Right forelimb (tissue), 1 donor: ENCODE measurements around the gene DIP2A.

ENCODE experiments used
- DNase-seq: peaks from one replicate; pipeline ENCODE4 v3.0.0-alpha.2; 2018

Gene DIP2A, protein sequence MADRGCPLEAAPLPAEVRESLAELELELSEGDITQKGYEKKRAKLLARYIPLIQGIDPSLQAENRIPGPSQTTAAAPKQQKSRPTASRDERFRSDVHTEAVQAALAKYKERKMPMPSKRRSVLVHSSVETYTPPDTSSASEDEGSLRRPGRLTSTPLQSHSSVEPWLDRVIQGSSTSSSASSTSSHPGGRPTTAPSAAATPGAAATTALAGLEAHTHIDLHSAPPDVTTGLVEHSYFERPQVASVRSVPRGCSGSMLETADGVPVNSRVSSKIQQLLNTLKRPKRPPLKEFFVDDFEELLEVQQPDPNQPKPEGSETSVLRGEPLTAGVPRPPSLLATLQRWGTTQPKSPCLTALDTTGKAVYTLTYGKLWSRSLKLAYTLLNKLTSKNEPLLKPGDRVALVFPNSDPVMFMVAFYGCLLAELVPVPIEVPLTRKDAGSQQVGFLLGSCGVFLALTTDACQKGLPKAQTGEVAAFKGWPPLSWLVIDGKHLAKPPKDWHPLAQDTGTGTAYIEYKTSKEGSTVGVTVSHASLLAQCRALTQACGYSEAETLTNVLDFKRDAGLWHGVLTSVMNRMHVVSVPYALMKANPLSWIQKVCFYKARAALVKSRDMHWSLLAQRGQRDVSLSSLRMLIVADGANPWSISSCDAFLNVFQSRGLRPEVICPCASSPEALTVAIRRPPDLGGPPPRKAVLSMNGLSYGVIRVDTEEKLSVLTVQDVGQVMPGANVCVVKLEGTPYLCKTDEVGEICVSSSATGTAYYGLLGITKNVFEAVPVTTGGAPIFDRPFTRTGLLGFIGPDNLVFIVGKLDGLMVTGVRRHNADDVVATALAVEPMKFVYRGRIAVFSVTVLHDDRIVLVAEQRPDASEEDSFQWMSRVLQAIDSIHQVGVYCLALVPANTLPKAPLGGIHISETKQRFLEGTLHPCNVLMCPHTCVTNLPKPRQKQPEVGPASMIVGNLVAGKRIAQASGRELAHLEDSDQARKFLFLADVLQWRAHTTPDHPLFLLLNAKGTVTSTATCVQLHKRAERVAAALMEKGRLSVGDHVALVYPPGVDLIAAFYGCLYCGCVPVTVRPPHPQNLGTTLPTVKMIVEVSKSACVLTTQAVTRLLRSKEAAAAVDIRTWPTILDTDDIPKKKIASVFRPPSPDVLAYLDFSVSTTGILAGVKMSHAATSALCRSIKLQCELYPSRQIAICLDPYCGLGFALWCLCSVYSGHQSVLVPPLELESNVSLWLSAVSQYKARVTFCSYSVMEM (N-terminal part only)

DNA sequence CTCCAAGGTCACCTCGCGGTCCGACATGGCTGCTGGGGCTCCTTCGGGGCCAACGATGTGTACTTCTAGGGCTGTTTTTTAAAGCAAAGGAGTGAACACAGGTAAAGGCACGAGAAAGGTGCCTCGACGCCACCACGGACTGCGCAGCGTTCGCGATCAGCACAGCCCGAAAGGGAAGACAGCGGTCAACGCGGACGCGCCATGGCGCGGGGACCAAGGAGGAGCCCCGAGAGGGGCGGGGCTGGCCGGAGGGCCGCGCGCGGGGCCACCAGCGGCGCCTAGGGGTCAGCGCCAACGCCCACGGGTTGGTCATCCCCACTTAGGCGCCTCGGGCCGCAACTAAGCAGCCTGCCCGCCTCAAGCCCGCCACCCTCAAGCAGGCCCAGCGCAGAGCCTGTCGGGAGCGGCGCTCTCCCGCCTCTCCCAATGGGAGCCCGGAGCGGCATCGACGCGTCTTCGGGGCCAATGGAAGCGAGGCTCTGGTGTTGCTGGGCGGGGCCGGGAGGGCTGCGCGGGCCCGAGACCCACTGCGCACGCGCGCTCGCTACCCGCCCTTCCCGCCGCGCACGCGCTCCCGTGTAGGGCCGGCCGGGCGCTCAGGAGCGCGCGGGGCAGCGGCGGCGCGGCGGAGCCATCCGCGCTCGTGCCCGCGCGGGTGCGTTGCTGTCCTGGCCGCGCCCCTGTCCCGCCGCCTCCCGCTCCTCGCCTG, at the start of gene DIP2A:
TSS of gene DIP2A (plus strand) at position 577 of the 709 bp plus-strand sequence. CDS start 241 bp downstream, outside the sequence.
- DNase-seq, result peak; percentile 97

DNA sequence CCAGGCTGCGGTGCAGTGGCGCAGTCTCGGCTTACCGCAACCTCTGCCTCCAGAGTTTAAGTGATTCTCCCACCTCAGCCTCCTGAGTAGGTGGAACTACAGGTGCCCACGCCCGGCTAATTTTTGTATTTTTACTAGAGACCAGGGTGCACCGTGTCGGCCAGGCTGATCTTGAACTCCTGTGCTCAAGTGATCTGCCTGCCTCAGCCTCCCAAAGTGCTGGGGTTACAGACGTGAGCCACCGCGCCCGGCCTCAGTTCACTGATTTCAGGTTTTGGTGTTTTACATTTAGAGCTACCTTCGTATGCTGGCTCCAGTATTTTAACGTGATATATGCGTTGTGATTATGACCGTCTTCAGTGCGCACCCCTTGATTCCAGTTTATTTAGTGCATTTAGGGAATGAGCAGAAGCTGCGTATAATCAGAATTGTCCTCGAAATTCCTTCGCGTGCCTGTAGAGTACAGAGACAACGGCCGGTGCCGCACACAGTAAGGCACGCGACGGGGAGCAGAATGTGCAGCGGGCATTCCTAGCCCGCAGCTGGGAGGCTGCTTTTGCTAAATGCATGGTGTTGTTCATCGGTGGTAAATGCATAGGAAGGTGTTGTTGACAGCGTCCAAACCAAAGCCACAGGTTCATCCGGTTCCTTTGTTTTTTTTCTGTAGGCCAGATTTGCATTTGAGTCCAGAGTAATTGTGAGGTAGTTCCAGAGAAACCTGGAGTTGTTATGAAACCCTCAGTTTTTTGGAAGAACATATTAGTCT, 48.9 kb upstream of the DIP2A start:
- no peak for DNase-seq

DNA sequence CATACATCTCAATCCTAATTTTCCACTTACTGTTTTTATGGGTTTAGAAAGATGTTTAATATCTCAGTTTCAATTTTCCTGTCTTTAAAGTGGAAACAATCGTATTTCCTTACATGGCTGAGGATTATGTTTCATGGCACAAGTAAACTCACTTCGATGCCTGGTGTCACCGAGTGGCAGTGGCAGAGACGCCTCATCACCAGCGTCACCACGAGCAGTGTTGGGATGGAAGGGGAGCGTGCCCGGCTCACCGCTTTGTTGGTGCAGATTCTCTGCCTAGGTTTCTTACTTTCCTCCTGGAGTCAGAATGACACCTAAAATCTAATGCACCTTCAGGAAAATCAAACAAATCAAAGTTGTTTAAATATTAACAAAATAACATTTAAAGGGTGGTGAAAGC, 48.2 kb upstream of the DIP2A start:
- no peak for DNase-seq

DNA sequence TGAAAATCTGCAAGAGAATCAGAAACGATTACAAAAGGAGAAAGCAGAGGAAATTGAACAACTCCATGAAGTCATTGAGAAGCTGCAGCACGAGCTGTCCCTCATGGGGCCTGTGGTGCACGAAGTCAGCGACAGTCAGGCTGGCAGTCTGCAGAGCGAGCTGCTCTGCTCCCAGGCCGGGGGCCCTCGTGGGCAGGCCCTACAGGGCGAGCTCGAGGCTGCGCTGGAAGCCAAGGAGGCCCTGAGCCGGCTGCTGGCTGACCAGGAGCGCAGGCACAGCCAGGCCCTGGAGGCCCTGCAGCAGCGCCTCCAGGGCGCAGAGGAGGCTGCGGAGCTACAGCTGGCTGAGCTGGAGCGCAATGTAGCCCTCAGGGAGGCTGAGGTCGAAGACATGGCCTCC, 47.5 kb upstream of the DIP2A start:
- no peak for DNase-seq

DNA sequence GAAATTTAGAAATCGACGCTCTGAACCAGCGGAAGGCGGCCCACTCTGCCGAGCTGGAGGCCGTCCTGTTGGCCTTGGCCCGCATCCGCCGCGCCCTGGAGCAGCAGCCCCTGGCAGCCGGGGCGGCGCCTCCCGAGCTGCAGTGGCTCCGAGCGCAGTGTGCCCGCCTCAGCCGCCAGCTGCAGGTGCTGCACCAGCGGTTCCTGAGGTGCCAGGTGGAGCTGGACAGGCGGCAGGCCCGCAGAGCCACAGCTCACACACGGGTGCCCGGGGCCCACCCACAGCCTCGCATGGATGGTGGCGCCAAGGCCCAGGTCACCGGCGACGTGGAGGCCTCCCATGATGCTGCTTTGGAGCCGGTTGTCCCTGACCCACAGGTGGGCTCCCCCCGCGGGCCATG, 47.0 kb upstream of the DIP2A start:
- DNase-seq, result no peak

DNA sequence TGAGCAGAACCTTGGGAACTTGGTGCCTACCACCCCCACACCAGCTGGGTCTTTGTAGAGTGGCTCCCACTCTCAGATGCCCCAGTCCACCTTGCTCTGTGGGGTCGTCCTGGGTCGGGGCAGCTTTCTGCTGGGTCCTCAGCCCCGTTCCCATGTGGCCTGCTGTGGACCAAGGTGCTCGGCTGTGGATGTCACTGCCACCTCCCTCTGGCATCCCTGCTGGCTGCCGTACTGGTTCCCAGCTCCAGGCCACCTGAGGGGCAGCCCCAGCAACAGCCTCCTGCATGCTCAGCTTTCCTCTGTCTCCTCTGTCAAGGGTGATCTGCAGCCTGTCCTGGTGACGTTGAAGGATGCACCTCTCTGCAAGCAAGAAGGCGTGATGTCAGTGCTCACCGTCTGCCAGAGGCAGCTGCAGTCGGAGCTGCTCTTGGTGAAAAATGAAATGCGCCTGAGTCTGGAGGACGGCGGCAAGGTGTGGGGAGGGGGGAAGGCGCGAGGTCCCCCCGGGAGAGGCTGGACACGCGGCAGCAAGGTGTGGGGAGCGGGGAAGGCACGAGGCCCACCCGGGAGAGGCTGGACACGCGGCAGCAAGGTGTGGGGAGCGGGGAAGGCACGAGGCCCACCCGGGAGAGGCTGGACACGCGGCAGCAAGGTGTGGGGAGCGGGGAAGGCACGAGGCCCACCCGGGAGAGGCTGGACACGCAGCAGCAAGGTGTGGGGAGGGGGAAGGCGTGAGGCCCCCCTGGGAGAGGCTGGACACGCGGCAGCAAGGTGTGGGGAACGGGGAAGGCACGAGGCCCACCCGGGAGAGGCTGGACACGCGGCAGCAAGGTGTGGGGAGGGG, 45.9 kb upstream of the DIP2A start:
- DNase-seq, result no peak

DNA sequence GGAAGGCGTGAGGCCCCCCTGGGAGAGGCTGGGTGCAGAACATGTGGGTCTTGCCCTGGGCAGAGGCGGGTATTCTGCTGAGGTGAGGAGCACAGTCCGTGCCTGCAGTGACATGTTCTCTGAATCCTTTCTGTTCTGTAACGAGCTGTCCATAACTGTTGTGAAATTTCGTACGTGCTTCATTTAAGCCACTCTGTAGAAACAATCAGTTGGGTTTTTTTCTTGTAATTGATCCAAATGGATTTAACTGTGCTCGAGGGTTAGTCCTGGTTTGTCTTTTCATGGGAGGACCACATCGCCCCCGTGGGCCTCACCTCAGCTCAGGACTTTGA, 45.4 kb upstream of the DIP2A start:
- no peak for DNase-seq

DNA sequence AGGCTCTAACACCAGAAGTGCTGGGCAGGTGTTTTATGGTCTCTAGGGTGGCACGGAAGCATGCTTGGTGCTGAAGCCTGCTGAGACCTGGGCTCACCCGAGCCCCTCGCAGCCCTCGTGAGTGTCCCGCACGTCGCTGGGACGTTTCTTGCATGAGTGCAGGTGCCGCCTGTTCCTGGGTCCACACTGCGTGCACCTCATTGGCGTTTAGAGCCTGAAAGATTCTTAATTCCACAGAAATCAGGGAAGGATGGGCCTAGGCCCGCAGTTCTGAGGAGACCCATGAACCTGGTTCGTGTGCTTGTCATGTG, 43.8 kb upstream of the DIP2A start:
- no peak for DNase-seq

DNA sequence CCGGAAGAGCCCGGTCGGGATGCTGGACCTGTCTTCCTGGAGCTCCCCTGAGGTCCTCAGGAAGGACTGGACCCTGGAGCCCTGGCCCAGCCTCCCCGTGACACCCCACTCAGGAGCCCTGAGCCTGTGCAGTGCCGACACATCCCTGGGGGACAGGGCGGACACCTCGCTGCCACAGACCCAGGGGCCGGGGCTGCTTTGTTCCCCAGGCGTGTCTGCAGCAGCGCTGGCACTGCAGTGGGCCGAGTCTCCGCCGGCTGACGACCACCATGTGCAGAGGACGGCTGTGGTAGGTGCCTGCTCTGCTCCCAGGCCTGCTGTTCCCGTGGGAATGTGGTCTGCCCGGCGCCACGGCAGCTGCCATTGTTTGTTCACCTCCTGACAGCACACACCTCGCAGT, 42.1 kb upstream of the DIP2A start:
- no peak for DNase-seq

DNA sequence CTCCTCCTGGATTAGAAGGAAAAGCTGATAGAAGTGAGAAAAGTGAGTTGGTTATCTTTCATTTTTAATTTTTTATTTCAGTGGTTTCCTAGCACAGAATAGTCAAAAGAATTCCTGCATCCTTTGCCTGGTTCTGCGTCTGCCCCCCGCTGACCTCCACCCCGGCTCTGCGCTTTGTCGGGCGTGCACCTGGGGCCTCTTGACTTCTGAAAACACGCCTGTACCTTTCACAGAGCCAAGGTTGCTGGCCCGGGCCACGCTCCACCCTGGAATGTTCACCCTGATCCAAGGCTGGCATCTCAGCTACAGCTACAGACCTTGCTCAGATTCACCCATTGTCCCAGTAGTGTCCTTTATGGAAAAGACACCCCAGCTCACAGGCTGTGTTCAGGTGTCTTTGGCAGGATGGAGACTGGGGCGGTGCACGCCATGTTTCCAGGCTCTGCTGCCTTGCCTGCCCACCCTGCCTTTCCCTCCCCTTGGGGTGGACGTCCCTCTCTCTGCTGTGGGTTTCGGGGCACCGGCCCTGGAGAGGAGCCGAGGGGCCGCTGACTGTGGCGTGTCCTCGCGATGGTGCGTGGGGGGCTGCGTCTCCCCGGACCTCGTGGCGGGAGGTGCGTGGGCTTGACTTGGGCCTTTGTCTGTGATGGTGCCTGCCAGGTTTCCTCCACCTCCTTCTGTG, 40.3 kb upstream of the DIP2A start:
- no peak for DNase-seq

DNA sequence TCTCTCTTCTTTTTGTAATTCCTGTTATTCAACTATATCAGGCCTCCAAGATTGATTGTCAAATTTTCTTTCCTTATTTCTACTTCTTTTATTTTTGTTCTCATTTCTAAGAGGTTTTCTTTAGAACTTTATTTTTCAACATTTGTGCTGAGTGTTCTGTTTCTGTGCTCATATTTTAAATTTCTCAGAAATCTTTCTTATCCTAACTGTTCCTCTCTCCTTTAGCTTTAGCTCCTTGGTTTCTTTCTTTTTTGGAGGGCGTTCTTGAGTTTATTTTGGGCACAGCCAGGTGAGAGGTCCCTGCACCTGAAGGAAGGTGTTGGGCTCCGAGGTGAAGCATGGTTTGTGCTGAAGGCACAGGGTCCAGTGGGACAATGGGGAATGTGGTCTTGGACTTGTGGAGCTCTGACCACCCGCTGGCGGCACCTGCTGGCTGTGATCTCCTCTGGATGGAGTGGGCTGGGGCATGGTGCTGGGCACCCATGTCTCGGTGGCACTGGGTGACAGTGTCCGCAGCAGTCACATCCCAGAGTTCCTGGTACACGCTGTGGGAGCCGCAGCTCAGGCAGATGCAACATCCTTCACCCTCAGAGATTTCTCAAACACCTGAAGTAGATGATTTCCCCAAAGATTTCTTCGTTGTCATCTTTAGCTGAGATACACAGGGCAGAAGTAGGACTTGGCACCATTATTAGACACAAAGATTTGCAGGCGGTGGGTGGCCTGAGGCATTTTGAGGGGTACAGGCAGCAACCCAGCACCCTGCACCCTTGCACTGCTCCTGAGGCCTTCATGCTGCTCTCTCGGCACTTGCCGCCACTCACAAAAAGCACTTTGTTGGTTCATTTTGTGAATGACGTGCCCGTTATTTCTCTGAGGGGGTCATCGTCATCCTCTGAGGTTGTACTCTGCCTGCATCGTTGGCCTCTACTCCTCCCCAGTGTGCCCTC, 38.2 kb upstream of the DIP2A start:
- DNase-seq, result no peak

DNA sequence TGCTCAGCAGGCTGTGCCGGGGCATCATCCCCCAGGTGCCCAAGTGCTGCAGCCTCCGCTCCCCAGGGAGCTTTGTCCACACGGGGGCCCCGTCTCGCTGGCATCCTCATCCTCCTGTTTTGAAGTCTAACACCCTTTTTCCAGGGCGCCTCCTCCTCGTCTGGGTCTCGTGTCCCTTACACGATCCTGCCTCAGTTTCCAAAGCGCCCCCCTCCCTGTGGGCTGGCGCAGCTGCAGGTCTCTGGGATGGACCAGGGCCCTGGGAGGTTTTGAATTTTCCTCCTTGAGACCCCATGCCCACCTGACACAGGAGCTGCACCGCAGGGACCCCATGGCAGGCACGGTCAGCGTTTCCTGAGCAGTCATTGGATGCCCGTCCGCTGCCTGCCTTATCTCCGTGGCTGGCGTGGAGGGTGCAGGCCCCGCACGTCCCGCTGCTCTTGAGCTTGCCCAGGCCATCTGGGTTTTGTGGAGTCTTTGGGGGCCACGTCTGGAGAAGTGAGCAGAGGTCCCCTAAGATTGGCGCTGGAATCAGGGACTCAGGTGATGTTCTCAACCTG, 37.4 kb upstream of the DIP2A start:
- no peak for DNase-seq

DNA sequence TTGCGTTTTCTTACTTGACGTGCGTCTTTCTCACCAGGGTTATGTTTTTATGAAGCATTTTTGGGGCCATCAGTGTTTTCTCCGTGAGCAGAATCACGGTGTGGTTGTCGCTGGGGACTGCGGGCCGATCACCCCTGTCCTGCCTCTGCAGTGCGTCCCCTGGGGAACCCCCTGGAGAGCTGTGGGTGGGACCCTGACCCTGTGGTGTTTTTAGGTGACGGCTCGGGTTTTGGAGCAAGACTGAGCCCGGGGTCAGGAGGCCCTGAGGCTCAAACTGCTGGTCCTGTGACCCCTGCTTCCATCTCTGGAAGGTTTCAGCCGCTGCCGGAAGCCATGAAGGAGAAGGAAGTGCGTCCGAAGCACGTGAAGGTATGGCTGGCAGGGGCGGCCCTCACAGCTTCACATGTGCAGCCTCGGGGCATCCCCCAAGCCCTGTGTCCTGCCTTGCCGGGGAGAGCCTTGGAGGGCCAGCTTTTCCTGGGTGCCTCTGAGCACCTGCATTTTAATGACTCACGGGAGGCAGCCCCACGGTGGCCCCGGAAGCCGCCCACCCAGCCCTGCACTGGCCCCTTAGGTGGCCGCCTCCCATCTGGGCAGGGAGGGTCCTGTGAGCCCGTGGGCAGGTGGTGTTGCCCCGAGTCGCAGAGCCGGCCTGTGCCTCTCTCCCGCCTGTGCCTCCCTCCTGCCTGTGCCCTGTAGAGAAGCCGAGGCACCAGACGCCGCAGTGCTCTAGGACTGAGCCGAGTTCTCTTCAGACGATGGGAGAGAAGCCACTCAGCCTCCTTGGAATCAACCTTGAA, 36.7 kb upstream of the DIP2A start:
- DNase-seq, result no peak

DNA sequence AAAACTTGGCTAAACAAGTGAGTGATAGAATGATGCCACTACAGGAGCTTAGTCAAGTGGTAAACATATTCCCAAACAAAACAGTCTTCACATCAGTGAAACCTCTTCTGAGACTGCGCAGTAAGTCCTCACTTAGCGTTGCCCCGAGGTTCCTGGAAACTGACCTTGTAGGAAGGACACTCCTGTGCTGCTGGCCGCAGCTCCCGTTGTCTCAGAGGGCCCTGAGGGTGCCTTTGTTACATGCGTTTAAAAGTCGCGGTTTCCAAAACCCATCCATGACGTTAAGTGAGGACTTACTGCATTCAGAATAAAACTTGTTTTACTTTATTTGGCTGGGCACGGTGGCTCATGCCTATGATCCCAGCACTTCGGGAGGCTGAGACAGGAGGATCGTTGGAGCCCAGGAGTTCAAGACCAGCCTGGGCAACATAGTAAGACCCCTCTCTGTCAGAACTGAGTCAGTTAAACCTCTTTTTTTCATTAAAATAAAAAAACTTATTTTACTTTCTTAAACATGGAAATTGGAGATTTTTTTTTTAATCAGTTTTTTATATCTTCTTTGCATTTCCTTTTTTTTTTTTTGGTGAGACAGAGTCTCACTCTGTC, 36.0 kb upstream of the DIP2A start:
- no peak for DNase-seq

DNA sequence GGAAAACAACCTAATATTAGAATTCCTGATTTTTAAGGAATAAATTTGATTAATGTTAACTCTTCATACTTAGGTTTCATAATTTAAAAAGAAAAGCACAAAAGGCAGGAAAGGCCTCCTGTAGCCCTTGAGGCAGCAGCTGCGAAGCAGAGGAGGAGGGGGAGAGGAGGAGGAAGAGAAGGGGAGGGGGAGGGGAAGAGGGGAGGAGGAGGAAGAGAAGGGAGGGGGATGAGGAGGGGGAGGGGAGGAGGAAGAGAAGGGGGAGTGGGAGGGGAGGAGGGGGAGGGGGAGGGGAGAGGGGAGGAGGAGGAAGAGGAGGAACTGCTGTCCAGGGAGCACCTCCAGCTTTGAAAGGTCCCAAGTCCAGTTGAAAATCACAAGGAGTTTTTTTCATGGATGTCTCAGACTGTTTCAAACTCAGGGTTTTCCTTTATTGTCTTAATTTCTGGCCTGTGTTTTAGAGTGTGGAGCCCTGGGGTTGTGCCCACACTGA, 35.1 kb upstream of the DIP2A start:
- DNase-seq, result no peak

DNA sequence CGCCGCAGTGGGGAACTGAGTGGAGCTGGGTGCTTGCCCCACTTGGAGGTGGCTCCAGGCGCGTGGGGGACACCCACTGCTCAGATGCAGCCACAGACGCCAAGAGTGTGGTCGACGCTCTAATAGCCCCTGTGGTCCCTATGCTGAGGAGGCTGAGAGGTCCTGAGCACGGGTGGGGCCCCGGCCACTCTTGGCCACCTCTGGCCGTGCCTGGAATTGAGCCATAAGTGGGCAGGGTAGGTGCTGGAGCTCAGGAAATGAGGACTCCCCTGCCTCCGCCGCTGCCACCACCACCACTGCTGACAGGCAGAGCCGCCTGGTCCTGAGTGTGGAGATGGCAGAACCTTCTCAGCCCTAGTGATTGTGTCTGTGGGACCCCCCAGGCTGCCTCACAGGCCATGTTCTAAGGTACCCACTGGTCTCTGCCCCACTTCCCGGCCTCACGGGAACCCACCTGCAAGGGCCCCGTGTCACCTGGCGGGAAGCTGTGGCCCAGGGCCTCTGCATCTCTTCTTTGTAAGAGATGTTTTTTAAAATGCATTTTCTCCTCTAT, 34.6 kb upstream of the DIP2A start:
- DNase-seq, result no peak

DNA sequence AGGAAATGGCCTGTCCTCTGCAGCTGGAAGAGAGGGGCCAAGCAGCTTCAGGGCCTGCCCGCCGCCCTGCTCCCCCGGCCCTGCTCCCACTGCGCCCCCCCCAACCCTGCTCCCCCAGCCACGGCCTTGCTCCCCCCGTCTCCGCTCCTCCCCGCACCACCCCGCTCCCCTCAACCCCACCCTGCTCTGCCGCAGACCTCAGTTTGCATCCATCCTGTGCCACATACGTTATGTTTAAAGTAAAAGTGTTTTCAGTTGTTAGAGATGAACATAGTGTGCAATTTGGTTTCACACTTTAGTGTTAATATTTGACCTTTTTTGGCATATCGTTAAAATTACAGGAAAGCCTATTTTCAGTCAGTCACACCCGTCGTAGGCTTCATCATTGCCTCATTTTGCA, 34.1 kb upstream of the DIP2A start:
- no peak for DNase-seq
